ENCODE measurements around the gene POLD3.

POLD3 gene

GRCh38 chr11:74570266-74571061 is 21.9 kb upstream of the POLD3 start:
- CTCF ChIA-PET, result interaction anchor here (0.8 to 8.9 kb wide), 18 partner anchors 8 to 322 kb away, joined by 3 to 276 read pairs (median 4); no protein-coding TSS in a partner anchor
- TF ChIP-seq CTCF (IDR thresholded peaks at IDR 0.05; ENCODE audit: insufficient read depth, low read length, missing control alignments), result peak; percentile 62
- POLR2A ChIA-PET, result interaction anchor here (0.7 kb wide), 1 partner anchor 121 kb away, joined by 3 read pairs; no protein-coding TSS in a partner anchor
- H3K4me3 ChIP-seq (ENCODE audit: low read depth, low read length), result no peak overlapping the region
- DNase-seq (ENCODE audit: low read depth, low spot score), result no peak

DNA sequence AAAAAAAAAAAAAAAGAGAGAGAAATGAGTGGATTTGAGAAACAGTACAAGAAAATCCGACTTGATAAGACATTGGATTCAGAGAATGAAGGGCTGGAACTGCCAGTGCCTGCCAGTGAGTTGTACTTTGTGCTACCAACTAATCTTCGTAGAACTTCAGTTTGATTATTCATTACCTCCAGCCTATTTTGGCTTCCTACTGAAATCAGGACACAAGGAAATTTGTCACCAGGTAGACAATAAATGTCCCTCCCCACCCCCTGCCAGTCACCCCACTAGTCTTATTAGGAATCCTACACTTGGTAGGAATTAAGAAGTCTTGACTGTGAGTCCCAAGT is 21.4 kb upstream of the POLD3 start:
- H3K4me3 ChIP-seq (ENCODE audit: low read depth, low read length), result no peak overlapping the region
- CTCF ChIA-PET, result interaction anchor here (0.8 to 8.9 kb wide), 17 partner anchors 8 to 323 kb away, joined by 3 to 276 read pairs (median 5); no protein-coding TSS in a partner anchor
- DNase-seq (ENCODE audit: low read depth, low spot score), result no peak
- POLR2A ChIA-PET, result no interaction called here
- TF ChIP-seq CTCF (IDR thresholded peaks at IDR 0.05; ENCODE audit: insufficient read depth, low read length, missing control alignments), result no peak

DNA sequence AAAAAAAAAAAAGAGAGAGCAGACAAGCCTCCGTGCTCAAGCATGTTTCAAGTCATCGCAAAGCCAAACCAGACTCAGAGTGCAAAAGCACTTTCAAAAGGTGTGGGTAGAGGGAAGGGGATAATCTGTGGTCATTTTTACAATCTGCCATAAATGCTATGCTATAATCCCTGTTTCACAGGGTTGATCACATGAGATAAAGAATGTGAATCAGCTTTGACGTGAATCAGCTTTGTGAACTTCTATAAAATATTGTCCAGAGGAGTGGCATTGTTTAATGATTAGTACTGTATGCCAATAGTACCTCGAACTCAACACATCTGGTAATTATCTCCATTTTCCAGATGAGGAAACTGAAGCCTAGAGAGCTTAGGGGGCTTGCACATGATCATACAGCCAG is 20.0 kb upstream of the POLD3 start:
- POLR2A ChIA-PET, result no interaction called here
- CTCF ChIA-PET, result interaction anchor here (1.2 to 8.9 kb wide), 8 partner anchors 8 to 317 kb away, joined by 3 to 276 read pairs (median 8); no protein-coding TSS in a partner anchor
- no peak for DNase-seq (ENCODE audit: low read depth, low spot score)
- no peak overlapping the region for H3K4me3 ChIP-seq (ENCODE audit: low read depth, low read length)
- no peak for TF ChIP-seq CTCF (IDR thresholded peaks at IDR 0.05; ENCODE audit: insufficient read depth, low read length, missing control alignments)

GRCh38 chr11:74574563-74574962 is 17.8 kb upstream of the POLD3 start:
- TF ChIP-seq CTCF (IDR thresholded peaks at IDR 0.05; ENCODE audit: insufficient read depth, low read length, missing control alignments), result no peak
- CTCF ChIA-PET, result no interaction called here
- no peak overlapping the region for H3K4me3 ChIP-seq (ENCODE audit: low read depth, low read length)
- DNase-seq (ENCODE audit: low read depth, low spot score), result no peak
- POLR2A ChIA-PET, result no interaction called here

DNA sequence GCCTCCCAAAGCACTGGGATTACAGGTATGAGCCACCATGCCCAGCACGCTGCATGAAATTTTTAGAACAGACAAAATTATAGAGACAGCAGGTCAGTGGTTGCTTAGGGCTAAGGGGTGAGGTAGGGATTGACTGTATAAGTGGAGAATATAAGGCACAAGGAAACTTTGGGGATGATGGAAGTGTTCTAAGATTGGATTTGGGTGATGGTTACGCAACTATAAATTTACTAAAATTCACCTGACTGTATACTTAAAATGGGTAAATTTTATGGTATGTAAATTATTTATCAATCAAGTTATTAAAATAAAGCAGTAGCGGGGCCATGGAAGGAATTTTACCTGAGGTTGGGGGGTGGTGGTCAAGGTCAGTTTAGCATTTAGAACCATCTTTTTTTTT is 16.4 kb upstream of the POLD3 start:
- POLR2A ChIA-PET, result no interaction called here
- no peak for DNase-seq (ENCODE audit: low read depth, low spot score)
- CTCF ChIA-PET, result interaction anchor here (1.4 to 2.6 kb wide), 4 partner anchors 10 to 321 kb away, joined by 3 to 17 read pairs (median 4); no protein-coding TSS in a partner anchor
- TF ChIP-seq CTCF (IDR thresholded peaks at IDR 0.05; ENCODE audit: insufficient read depth, low read length, missing control alignments), result no peak
- no peak overlapping the region for H3K4me3 ChIP-seq (ENCODE audit: low read depth, low read length)

DNA sequence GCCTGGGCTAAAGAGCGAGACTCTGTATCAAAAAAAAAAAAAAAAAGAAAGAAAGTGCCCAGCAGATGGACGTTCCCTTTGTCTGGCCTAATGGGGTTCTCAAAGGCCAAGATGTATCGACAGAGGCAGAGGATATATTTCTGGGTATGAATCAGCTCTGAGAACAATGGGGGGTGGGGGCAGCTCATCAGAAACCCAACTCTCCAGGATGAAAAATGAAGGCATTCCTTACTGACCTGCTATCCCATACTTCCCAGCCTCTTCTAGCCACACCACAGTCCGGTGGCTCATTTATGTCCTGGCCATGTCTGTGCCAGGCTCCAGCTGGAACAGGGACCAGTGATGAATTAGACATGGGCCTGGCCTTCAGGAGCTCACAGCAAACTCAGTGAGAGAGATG is 15.2 kb upstream of the POLD3 start:
- POLR2A ChIA-PET, result no interaction called here
- CTCF ChIA-PET, result interaction anchor here (1.4 to 2.6 kb wide), 4 partner anchors 11 to 322 kb away, joined by 3 to 17 read pairs (median 4); no protein-coding TSS in a partner anchor
- H3K4me3 ChIP-seq (ENCODE audit: low read depth, low read length), result no peak overlapping the region
- no peak for TF ChIP-seq CTCF (IDR thresholded peaks at IDR 0.05; ENCODE audit: insufficient read depth, low read length, missing control alignments)
- no peak for DNase-seq (ENCODE audit: low read depth, low spot score)

Measured in AG04449 (cell line).